HEK293 (cell line): ENCODE measurements around the gene ICAM1.
"Not testable (repeated sequence)": the region's sequence is repeated elsewhere in the genome, so short reads cannot be mapped to it uniquely, and the experiment has no call there.

Experiments used
- CTCF ChIA-PET: fragments of 350-600 bp; formaldehyde crosslinking; extraction: SDS; loops from one replicate; lab custom pipeline; 2021; ENCODE audit warnings: antibody characterized with exemption; lab: Yijun Ruan, JAX
- POLR2A ChIA-PET: fragments of 300-600 bp; formaldehyde crosslinking; extraction: SDS; loops from one replicate; lab custom pipeline; 2020; ENCODE audit warnings: antibody characterized with exemption, inconsistent platforms; lab: Yijun Ruan, JAX
- H3K27ac ChIP-seq: fragments of 200-500 bp; sonication (Bioruptor generic); 2 replicates; pipeline ENCODE4 v1.5.1; 2014; ENCODE audit warnings: low read depth, low read length, control low read depth, inconsistent platforms; ENCODE audit errors: extremely low read depth
- H3K36me3 ChIP-seq, 2 experiments: fragments of 200-500 bp in 1 of 2; sonication (Bioruptor generic) in 1 of 2; 1 replicate in 1 of 2; 2 replicates in 1 of 2; pipeline ENCODE4 v1.5.1; 2014 to 2017; ENCODE audit warnings: inconsistent platforms in 2 of 2, low read length in 2 of 2; ENCODE audit not compliant: control insufficient read depth in 2 of 2, insufficient read depth in 1 of 2
- H3K4me1 ChIP-seq: fragments of 200-500 bp; sonication (Bioruptor generic); 2 replicates; pipeline ENCODE4 v1.5.1; 2014; ENCODE audit warnings: mild to moderate bottlenecking, low read length, inconsistent platforms; ENCODE audit not compliant: control insufficient read depth, insufficient read depth
- H3K4me3 ChIP-seq: 2 replicates; pipeline ENCODE4 v1.5.1; 2011; ENCODE audit warnings: low read depth, mild to moderate bottlenecking, control low read depth, low read length, moderate library complexity
- H3K9me3 ChIP-seq: fragments of 200-500 bp; sonication (Bioruptor generic); 2 replicates; pipeline ENCODE4 v1.5.1; 2014; ENCODE audit warnings: low read depth, low read length, inconsistent platforms; ENCODE audit not compliant: control insufficient read depth, insufficient read depth
- GLI4 ChIP-seq: fragments of 450-650 bp; formaldehyde crosslinking; IDR thresholded peaks from 2 replicates; pipeline ENCODE4 v1.5.1; 2016; ENCODE audit warnings: missing biosample characterization, missing genetic modification characterization
- ZIC2 ChIP-seq: fragments of 450-650 bp; formaldehyde crosslinking; IDR thresholded peaks from 2 replicates; pipeline ENCODE4 v1.5.1; 2016; ENCODE audit warnings: missing biosample characterization, missing genetic modification characterization
- ZNF654 ChIP-seq: fragments of 450-650 bp; formaldehyde crosslinking; IDR thresholded peaks from 2 replicates; pipeline ENCODE4 v1.5.1; 2016; ENCODE audit warnings: low read depth, missing biosample characterization, missing genetic modification characterization
- TF ChIP-seq, protein P1 (sequence below): fragments of 450-650 bp; formaldehyde crosslinking; IDR thresholded peaks from 2 replicates; pipeline ENCODE4 v1.5.1; 2016; ENCODE audit warnings: missing biosample characterization, missing genetic modification characterization
- TF ChIP-seq, protein P2 (sequence below): fragments of 450-650 bp; formaldehyde crosslinking; IDR thresholded peaks from 2 replicates; pipeline ENCODE4 v1.5.1; 2016; ENCODE audit warnings: missing biosample characterization, missing genetic modification characterization
- TF ChIP-seq, protein P3 (sequence below): fragments of 450-650 bp; formaldehyde crosslinking; IDR thresholded peaks from 2 replicates; pipeline ENCODE4 v1.5.1; 2016; ENCODE audit warnings: missing biosample characterization, missing genetic modification characterization

The ICAM1 gene

DNA sequence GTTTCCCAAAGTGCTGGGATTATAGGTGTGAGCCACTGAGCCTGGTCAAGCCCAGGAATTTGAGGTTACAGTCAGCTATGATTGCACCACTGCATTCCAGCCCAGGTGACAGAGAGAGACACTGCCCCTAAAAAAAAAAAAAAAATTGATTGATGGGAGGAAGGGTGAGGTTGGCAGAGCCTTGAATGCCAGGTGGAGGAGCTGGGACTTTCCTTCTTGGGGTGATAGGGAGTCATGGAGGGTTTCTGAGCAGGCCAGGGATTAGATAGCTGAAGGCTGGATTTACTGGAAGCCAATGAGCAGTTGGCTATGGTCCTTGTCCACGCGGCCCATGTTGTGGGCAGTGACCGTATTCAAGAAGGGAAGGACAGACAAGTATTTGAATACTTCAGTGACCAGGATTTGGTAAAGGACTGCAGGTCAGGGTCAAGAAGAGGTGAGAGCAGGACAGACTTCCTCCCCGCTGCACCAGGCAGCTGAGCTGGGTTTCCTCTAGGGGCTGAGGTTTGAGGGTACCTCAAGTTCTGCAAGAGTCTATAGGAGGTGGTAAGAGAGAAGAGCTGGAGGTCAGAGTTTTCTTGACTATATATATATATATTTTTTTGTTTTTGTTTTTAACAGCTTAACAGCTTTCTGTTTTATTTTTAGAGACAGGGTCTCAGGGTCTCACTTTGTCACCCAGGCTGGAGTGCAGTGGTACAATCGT, 9.0 kb downstream of the ICAM1 start:
- H3K4me3 ChIP-seq, result no peak overlapping the region
- no peaks in the 10 kb centered on the region for H3K36me3 ChIP-seq
- ChIA-PET CTCF (interaction anchor here (0.6 to 2.5 kb wide), 6 partner anchors 10 to 144 kb away, joined by 3 to 14 read pairs (median 4); partner anchors contain the start of gene ICAM5), POLR2A (interaction anchor here (0.6 to 0.9 kb wide), 3 partner anchors 11 to 101 kb away, joined by 3 read pairs; partner anchors contain the start of gene TYK2)
- H3K4me1 ChIP-seq, result no peaks in the 10 kb centered on the region
- no peak overlapping the region for H3K27ac ChIP-seq
- TF ChIP-seq, protein P1, sequence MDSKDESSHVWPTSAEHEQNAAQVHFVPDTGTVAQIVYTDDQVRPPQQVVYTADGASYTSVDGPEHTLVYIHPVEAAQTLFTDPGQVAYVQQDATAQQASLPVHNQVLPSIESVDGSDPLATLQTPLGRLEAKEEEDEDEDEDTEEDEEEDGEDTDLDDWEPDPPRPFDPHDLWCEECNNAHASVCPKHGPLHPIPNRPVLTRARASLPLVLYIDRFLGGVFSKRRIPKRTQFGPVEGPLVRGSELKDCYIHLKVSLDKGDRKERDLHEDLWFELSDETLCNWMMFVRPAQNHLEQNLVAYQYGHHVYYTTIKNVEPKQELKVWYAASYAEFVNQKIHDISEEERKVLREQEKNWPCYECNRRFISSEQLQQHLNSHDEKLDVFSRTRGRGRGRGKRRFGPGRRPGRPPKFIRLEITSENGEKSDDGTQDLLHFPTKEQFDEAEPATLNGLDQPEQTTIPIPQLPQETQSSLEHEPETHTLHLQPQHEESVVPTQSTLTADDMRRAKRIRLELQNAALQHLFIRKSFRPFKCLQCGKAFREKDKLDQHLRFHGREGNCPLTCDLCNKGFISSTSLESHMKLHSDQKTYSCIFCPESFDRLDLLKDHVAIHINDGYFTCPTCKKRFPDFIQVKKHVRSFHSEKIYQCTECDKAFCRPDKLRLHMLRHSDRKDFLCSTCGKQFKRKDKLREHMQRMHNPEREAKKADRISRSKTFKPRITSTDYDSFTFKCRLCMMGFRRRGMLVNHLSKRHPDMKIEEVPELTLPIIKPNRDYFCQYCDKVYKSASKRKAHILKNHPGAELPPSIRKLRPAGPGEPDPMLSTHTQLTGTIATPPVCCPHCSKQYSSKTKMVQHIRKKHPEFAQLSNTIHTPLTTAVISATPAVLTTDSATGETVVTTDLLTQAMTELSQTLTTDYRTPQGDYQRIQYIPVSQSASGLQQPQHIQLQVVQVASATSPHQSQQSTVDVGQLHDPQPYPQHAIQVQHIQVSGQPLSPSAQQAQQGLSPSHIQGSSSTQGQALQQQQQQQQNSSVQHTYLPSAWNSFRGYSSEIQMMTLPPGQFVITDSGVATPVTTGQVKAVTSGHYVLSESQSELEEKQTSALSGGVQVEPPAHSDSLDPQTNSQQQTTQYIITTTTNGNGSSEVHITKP, result peak; percentile 50
- TF ChIP-seq, protein P2, sequence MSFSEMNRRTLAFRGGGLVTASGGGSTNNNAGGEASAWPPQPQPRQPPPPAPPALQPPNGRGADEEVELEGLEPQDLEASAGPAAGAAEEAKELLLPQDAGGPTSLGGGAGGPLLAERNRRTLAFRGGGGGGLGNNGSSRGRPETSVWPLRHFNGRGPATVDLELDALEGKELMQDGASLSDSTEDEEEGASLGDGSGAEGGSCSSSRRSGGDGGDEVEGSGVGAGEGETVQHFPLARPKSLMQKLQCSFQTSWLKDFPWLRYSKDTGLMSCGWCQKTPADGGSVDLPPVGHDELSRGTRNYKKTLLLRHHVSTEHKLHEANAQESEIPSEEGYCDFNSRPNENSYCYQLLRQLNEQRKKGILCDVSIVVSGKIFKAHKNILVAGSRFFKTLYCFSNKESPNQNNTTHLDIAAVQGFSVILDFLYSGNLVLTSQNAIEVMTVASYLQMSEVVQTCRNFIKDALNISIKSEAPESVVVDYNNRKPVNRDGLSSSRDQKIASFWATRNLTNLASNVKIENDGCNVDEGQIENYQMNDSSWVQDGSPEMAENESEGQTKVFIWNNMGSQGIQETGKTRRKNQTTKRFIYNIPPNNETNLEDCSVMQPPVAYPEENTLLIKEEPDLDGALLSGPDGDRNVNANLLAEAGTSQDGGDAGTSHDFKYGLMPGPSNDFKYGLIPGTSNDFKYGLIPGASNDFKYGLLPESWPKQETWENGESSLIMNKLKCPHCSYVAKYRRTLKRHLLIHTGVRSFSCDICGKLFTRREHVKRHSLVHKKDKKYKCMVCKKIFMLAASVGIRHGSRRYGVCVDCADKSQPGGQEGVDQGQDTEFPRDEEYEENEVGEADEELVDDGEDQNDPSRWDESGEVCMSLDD (tag by site-specific recombination), result no peak
- 0 out of 2 replicates have a peak, but pooled peaks have one; percentile 59 for TF ChIP-seq GLI4 (tag by site-specific recombination)
- TF ChIP-seq, all 188 proteins: peak for 2
- H3K9me3 ChIP-seq, result no peaks in the 10 kb centered on the region

DNA sequence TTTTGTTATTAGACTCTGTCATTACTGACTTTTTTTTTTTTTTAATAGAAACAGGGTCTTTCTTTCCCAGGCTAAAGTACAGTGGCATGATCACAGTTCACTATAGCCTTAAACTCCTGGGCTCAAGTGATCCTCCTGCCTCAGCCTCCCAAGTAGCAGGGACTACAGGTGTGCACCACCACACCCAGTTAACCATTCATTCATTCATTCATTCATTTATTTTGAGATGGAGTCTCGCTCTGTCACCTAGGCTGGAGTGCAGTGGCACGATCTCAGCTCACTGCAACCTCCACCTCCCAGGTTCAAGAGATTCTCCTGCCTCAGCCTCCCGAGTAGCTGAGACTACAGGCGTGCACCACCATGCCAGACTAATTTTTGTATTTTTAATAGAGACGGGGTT, 11.1 kb downstream of the ICAM1 start:
- H3K4me1 ChIP-seq, H3K27ac ChIP-seq, H3K4me3 ChIP-seq, H3K9me3 ChIP-seq, H3K36me3 ChIP-seq, CTCF ChIA-PET: not testable (repeated sequence)
- POLR2A ChIA-PET, result interaction anchor here (1.7 kb wide), 1 partner anchor 98 kb away, joined by 4 read pairs; the partner anchor contains the start of gene TYK2

DNA sequence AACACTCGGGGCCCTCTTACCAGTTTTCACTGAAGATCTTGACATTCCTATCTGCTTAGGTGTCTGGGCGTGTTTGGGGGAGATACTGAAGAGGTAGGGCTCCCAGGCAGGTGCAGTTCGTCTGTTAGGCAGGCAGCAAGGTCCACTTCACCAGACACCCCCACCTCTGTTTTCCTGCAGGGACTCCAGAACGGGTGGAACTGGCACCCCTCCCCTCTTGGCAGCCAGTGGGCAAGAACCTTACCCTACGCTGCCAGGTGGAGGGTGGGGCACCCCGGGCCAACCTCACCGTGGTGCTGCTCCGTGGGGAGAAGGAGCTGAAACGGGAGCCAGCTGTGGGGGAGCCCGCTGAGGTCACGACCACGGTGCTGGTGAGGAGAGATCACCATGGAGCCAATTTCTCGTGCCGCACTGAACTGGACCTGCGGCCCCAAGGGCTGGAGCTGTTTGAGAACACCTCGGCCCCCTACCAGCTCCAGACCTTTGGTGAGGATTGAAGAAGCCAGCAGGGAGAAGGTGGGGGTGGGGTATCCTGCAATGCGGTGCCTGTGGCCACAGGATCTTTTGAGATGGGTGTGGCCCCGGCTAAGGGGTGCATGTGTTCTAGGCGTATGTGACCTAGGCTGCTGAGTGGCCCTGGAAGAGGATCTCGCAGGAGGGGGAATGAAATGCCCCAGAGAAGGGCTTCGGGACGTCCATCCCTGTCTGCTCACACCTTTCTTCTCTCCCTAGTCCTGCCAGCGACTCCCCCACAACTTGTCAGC, 12.6 kb downstream of the ICAM1 start:
- ChIA-PET CTCF (interaction anchor here (0.6 to 1.1 kb wide), 3 partner anchors 8 to 53 kb away, joined by 4 to 5 read pairs (median 4); no protein-coding TSS in a partner anchor), POLR2A (interaction anchor here (0.5 to 1.7 kb wide), 2 partner anchors 94 to 97 kb away, joined by 4 read pairs; partner anchors contain the start of gene TYK2)
- no peak overlapping the region for H3K27ac ChIP-seq
- no peak overlapping the region for H3K4me3 ChIP-seq
- no peaks in the 10 kb centered on the region for H3K36me3 ChIP-seq
- H3K4me1 ChIP-seq, result no peaks in the 10 kb centered on the region; the same call in 1 of the 2 replicates
- no peaks in the 10 kb centered on the region for H3K9me3 ChIP-seq
- TF ChIP-seq, protein P3, sequence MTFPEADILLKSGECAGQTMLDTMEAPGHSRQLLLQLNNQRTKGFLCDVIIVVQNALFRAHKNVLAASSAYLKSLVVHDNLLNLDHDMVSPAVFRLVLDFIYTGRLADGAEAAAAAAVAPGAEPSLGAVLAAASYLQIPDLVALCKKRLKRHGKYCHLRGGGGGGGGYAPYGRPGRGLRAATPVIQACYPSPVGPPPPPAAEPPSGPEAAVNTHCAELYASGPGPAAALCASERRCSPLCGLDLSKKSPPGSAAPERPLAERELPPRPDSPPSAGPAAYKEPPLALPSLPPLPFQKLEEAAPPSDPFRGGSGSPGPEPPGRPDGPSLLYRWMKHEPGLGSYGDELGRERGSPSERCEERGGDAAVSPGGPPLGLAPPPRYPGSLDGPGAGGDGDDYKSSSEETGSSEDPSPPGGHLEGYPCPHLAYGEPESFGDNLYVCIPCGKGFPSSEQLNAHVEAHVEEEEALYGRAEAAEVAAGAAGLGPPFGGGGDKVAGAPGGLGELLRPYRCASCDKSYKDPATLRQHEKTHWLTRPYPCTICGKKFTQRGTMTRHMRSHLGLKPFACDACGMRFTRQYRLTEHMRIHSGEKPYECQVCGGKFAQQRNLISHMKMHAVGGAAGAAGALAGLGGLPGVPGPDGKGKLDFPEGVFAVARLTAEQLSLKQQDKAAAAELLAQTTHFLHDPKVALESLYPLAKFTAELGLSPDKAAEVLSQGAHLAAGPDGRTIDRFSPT (tag by site-specific recombination), result 0 out of 2 replicates have a peak, but pooled peaks have one; percentile 36
- TF ChIP-seq ZNF654 (tag by site-specific recombination) (no peak), ZIC2 (tag by site-specific recombination) (peak; percentile 57)
- TF ChIP-seq, all 188 proteins: peak for 2
